HEK293 (cell line): ENCODE results near the gene SHTN1.

Experiments used
- HOXA7 ChIP-seq: sonication (generic); formaldehyde crosslinking; IDR thresholded peaks from 2 replicates; pipeline ENCODE4 v1.8.1; 2022; ENCODE audit warnings: missing genetic modification reagents, borderline replicate concordance
- ZNF146 ChIP-seq: fragments of 450-650 bp; formaldehyde crosslinking; IDR thresholded peaks from 2 replicates; pipeline ENCODE4 v1.5.1; 2016; ENCODE audit warnings: missing biosample characterization, missing genetic modification characterization
- ZNF629 ChIP-seq: fragments of 450-650 bp; formaldehyde crosslinking; IDR thresholded peaks from 2 replicates; pipeline ENCODE4 v1.5.1; 2017; ENCODE audit warnings: missing biosample characterization, missing genetic modification characterization
- ZNF830 ChIP-seq: fragments of 450-650 bp; IDR thresholded peaks from 2 replicates; pipeline ENCODE4 v1.5.0; 2018; ENCODE audit warnings: missing biosample characterization, missing genetic modification characterization, low read depth, mild to moderate bottlenecking, moderate library complexity
- TF ChIP-seq, protein P1 (sequence below): fragments of 450-650 bp; formaldehyde crosslinking; IDR thresholded peaks from 2 replicates; pipeline ENCODE4 v1.5.1; 2016; ENCODE audit warnings: missing biosample characterization, missing genetic modification characterization
- TF ChIP-seq, protein P2 (sequence below): fragments of 450-650 bp; formaldehyde crosslinking; IDR thresholded peaks from 2 replicates; pipeline ENCODE4 v1.5.1; 2016; ENCODE audit warnings: missing biosample characterization, missing genetic modification characterization
- TF ChIP-seq, protein P3 (sequence below): IDR thresholded peaks from 2 replicates; pipeline ENCODE4 v1.6.1; 2011; ENCODE audit warnings: mild to moderate bottlenecking, low read depth, low read length, borderline replicate concordance
- TF ChIP-seq, protein P4 (sequence below): fragments of 450-650 bp; formaldehyde crosslinking; IDR thresholded peaks from 2 replicates; pipeline ENCODE4 v1.5.1; 2016; ENCODE audit warnings: missing biosample characterization, missing genetic modification characterization, low read depth

DNA sequence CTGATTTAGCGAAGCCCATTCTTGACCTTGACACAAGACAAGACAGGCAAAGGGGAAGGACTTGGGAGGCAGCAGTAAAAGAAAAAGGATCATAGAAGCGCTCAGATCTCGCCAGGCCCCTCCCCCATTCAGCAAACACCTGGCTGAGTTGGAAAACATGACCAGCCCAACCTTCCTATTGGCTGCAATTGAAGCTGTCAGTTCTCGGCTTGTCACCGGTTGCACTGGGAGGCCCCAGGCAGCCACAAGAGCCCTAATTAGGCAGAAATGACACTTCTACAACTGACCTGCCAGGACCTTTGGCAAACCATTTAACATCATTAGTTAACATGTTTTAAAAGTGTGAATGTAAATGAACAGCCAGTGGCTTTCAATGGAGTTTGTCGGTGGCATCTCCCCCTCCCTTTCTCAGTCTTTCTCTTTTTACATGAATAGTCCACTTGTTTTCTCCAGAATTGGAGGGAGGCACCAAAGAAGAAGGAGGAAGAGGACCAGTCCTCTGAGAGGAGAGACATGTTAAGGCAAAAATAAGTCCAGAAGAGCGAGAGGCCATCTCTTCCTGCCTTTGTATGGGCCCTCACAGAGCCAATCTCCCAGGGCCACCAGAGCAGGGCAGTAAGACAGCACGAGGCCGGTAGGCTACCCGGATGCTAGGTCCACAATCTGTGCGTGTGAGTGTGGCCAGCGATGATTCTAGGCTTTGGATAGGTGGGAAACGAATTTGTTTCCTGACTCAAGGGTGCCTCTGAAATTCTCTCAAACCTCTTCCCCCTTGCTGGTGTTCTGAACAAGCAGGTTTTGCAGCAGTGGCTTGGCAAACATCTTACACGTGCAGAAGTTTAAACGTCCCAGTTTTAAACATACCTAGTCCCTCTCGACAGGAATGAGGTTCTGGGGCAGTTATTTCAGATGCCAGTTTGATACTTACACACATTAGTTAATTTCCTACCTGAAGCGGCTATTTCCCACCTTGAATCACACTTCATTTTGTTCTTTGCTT lies 170.7 kb downstream of the SHTN1 start:
- TF ChIP-seq, protein P1, sequence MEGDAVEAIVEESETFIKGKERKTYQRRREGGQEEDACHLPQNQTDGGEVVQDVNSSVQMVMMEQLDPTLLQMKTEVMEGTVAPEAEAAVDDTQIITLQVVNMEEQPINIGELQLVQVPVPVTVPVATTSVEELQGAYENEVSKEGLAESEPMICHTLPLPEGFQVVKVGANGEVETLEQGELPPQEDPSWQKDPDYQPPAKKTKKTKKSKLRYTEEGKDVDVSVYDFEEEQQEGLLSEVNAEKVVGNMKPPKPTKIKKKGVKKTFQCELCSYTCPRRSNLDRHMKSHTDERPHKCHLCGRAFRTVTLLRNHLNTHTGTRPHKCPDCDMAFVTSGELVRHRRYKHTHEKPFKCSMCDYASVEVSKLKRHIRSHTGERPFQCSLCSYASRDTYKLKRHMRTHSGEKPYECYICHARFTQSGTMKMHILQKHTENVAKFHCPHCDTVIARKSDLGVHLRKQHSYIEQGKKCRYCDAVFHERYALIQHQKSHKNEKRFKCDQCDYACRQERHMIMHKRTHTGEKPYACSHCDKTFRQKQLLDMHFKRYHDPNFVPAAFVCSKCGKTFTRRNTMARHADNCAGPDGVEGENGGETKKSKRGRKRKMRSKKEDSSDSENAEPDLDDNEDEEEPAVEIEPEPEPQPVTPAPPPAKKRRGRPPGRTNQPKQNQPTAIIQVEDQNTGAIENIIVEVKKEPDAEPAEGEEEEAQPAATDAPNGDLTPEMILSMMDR (tag by site-specific recombination) = no peak
- TF ChIP-seq HOXA7 (CRISPR knock-in tag) (no peak), ZNF830 (no peak), ZNF629 (no peak), ZNF146 (tag by site-specific recombination) (no peak)
- TF ChIP-seq, protein P2, sequence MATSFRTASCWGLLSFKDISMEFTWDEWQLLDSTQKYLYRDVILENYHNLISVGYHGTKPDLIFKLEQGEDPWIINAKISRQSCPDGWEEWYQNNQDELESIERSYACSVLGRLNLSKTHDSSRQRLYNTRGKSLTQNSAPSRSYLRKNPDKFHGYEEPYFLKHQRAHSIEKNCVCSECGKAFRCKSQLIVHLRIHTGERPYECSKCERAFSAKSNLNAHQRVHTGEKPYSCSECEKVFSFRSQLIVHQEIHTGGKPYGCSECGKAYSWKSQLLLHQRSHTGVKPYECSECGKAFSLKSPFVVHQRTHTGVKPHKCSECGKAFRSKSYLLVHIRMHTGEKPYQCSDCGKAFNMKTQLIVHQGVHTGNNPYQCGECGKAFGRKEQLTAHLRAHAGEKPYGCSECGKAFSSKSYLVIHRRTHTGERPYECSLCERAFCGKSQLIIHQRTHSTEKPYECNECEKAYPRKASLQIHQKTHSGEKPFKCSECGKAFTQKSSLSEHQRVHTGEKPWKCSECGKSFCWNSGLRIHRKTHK (tag by site-specific recombination) = no peak
- TF ChIP-seq, protein P3, sequence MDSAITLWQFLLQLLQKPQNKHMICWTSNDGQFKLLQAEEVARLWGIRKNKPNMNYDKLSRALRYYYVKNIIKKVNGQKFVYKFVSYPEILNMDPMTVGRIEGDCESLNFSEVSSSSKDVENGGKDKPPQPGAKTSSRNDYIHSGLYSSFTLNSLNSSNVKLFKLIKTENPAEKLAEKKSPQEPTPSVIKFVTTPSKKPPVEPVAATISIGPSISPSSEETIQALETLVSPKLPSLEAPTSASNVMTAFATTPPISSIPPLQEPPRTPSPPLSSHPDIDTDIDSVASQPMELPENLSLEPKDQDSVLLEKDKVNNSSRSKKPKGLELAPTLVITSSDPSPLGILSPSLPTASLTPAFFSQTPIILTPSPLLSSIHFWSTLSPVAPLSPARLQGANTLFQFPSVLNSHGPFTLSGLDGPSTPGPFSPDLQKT = no peak
- TF ChIP-seq, protein P4, sequence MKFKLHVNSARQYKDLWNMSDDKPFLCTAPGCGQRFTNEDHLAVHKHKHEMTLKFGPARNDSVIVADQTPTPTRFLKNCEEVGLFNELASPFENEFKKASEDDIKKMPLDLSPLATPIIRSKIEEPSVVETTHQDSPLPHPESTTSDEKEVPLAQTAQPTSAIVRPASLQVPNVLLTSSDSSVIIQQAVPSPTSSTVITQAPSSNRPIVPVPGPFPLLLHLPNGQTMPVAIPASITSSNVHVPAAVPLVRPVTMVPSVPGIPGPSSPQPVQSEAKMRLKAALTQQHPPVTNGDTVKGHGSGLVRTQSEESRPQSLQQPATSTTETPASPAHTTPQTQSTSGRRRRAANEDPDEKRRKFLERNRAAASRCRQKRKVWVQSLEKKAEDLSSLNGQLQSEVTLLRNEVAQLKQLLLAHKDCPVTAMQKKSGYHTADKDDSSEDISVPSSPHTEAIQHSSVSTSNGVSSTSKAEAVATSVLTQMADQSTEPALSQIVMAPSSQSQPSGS (tag by site-specific recombination) = no peak
